ENCODE data around the gene CADM2.

DNA sequence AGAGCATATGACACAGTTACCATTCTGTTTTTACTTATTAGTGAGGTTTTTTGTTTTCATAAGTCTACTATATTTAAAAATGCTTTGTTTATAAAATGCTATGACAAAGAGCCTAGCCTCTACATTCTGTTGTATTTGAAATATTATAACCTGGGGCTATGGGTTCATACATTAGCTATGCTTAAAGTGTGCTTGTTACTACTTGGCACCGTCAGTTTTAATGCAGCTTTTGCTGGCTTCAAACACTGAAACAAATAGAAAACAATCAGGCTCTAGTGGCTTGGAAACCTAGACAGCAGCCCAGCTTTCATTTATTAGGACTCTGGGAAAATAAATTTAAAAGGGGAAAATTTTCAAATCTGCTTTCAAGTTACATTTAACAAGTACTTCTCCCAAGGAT lies 635.9 kb downstream of the CADM2 start:
- TF ChIP-seq EZH2 (IDR thresholded peaks at IDR 0.05) (no peak), POLR2AphosphoS5 (IDR thresholded peaks at IDR 0.05; ENCODE audit: borderline replicate concordance, low read depth, low read length) (no peak)

Measured in SK-N-MC (cell line).